Omental fat pad (tissue), 4 donors: ENCODE results near the gene C3orf70. TPM values are rescaled to one million over a fixed set of nuclear protein-coding genes. Genes with fewer than 3 reads are reported as not detected.

Experiments used
- ATAC-seq: fragments of 150-250 bp; one replicate; pipeline ENCODE4 v1.9.1; 2016; ENCODE audit warnings: mild to moderate bottlenecking, moderate library complexity; ENCODE audit not compliant: low FRiP score
- DNase-seq: peaks from one replicate; pipeline ENCODE4 v3.0.0-alpha.2; 2019; ENCODE audit warnings: low spot score
- CTCF ChIP-seq, 3 donors: fragments of 450-650 bp; IDR thresholded peaks; one replicate each; pipeline ENCODE4 v1.5.1; 2016 to 2017; ENCODE audit warnings: antibody characterized with exemption in 3 of 3, mild to moderate bottlenecking in 3 of 3, moderate library complexity in 2 of 3
- total RNA-seq, 4 donors: library from RNA; depleted of rRNA; stranded (reverse); fragments of >200 nt; gene quantifications; one replicate each; pipeline ENCODE4 v1.1.0, GENCODE V29; 2016

Gene C3orf70
- total RNA-seq, 4 donors from 2014 or later = 2.8 to 4.9 (median 3.5) TPM

GRCh38 chr3:185041540-185041939, 111.3 kb downstream of the C3orf70 start:
- DNase-seq = no peak
- no peak for ATAC-seq
- TF ChIP-seq CTCF (IDR thresholded peaks at IDR 0.05) = no peak

- TF ChIP-seq CTCF (IDR thresholded peaks at IDR 0.05) = no peak
- DNase-seq = no peak
- no peak for ATAC-seq
Observed at GRCh38 chr3:185040425-185040824, 112.4 kb downstream of the C3orf70 start.

GRCh38 chr3:185037801-185038200, 115.1 kb downstream of the C3orf70 start:
- DNase-seq = no peak
- no peak for TF ChIP-seq CTCF (IDR thresholded peaks at IDR 0.05)
- ATAC-seq = no peak

- no peak for TF ChIP-seq CTCF (IDR thresholded peaks at IDR 0.05)
- DNase-seq (no peak), ATAC-seq (no peak)
Observed at GRCh38 chr3:185030951-185031350, 121.9 kb downstream of the C3orf70 start.

- DNase-seq (no peak), ATAC-seq (no peak)
- no peak for TF ChIP-seq CTCF (IDR thresholded peaks at IDR 0.05)
Observed at GRCh38 chr3:185030399-185030798, 122.5 kb downstream of the C3orf70 start.

- no peak for TF ChIP-seq CTCF (IDR thresholded peaks at IDR 0.05)
- ATAC-seq = no peak
Observed at GRCh38 chr3:185029086-185029485, 123.8 kb downstream of the C3orf70 start.

GRCh38 chr3:185028121-185028520, 124.7 kb downstream of the C3orf70 start:
- no peak for DNase-seq
- ATAC-seq = no peak
- no peak for TF ChIP-seq CTCF (IDR thresholded peaks at IDR 0.05)

More at GRCh38 chr3:185029086-185029485, 123.8 kb downstream of the C3orf70 start:
- no peak for DNase-seq

Other genes with a start within 250 kb of the C3orf70 start
- gene EHHADH, start 101.0 kb upstream of the C3orf70 start, total RNA-seq = 10 to 100 TPM in 2 of 4 donors, 1 to 10 TPM in 2; 6.3 to 11.0 (median 9.1) TPM
- 10 to 100 TPM; 12.4 to 17.8 (median 16.3) TPM for gene MAP3K13, start 210.1 kb upstream of the C3orf70 start, total RNA-seq